Left ventricle myocardium inferior (tissue), 1 donor: ENCODE measurements around the gene ASCL1. TPM values are rescaled to one million over a fixed set of nuclear protein-coding genes. Genes with fewer than 3 reads are reported as not detected.

Experiments used
- DNase-seq: peaks from one replicate; pipeline ENCODE4 v3.0.0-alpha.2; 2020
- H3K27ac ChIP-seq: fragments of 200-600 bp; replicated peaks from 2 replicates; pipeline ENCODE4 v1.8.0; 2021
- H3K27me3 ChIP-seq: fragments of 200-600 bp; 2 replicates; pipeline ENCODE4 v1.8.0; 2021; ENCODE audit warnings: low read depth
- H3K36me3 ChIP-seq: fragments of 200-600 bp; 2 replicates; pipeline ENCODE4 v1.8.0; 2021
- H3K4me1 ChIP-seq: fragments of 200-600 bp; 2 replicates; pipeline ENCODE4 v1.8.0; 2021
- H3K4me3 ChIP-seq: fragments of 200-600 bp; 2 replicates; pipeline ENCODE4 v1.8.0; 2021; ENCODE audit warnings: mild to moderate bottlenecking, moderate library complexity
- H3K9me3 ChIP-seq: fragments of 200-600 bp; replicated peaks from 2 replicates; pipeline ENCODE4 v1.8.0; 2021
- intact Hi-C: fragments of 100-400 bp; cut with micrococcal nuclease; formaldehyde crosslinking; loops from one replicate; pipeline ENCODE4 v1.11.0; 2022
- total RNA-seq: library from RNA; stranded (reverse); fragmentation: NEBNext Ultra II Directional; extraction: Animal tissue kit (Norgen Biotek cat#: 25700); gene quantifications from one replicate; pipeline ENCODE4 v1.2.1, GENCODE V29; 2021
- TF ChIP-seq, protein P1 (sequence below): fragments of 200-600 bp; IDR thresholded peaks from 2 replicates; pipeline ENCODE4 v1.8.0; 2021; ENCODE audit warnings: antibody characterized with exemption, mild to moderate bottlenecking, borderline replicate concordance
- donor health status: DM: no; HTN: yes; CAD: no; lungs with severe emphysema.

Gene ASCL1
- total RNA-seq, 1 donor from 2014 or later = not detected

DNA sequence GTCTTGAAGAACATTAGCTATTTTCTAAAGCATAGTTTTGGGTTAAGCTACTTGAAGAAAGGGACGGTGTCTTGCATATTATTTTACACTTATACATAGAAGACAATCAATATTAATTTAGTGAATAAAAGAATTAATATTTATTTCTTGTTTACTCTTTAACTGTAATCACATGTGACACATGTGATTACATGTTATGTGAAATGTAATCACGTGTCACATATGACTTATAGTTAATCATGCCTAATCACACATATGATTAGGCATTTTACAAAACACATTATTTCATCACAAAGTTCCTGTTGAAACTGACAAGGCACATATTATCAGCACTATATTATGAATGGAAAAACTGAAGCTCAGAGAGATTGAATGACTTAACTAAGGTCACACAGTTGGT, 45.2 kb upstream of the ASCL1 start:
- peaks cover 2% of the 10 kb centered on the region for H3K4me1 ChIP-seq
- no peak for DNase-seq
- H3K4me3 ChIP-seq = no peak overlapping the region
- H3K27me3 ChIP-seq = peaks cover 13% of the 10 kb centered on the region
- TF ChIP-seq, protein P1, sequence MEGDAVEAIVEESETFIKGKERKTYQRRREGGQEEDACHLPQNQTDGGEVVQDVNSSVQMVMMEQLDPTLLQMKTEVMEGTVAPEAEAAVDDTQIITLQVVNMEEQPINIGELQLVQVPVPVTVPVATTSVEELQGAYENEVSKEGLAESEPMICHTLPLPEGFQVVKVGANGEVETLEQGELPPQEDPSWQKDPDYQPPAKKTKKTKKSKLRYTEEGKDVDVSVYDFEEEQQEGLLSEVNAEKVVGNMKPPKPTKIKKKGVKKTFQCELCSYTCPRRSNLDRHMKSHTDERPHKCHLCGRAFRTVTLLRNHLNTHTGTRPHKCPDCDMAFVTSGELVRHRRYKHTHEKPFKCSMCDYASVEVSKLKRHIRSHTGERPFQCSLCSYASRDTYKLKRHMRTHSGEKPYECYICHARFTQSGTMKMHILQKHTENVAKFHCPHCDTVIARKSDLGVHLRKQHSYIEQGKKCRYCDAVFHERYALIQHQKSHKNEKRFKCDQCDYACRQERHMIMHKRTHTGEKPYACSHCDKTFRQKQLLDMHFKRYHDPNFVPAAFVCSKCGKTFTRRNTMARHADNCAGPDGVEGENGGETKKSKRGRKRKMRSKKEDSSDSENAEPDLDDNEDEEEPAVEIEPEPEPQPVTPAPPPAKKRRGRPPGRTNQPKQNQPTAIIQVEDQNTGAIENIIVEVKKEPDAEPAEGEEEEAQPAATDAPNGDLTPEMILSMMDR = no peak
- no peaks in the 10 kb centered on the region for H3K36me3 ChIP-seq
- intact Hi-C loops = no loop called here
- H3K27ac ChIP-seq = no peak overlapping the region
- H3K9me3 ChIP-seq = no peaks in the 10 kb centered on the region

DNA sequence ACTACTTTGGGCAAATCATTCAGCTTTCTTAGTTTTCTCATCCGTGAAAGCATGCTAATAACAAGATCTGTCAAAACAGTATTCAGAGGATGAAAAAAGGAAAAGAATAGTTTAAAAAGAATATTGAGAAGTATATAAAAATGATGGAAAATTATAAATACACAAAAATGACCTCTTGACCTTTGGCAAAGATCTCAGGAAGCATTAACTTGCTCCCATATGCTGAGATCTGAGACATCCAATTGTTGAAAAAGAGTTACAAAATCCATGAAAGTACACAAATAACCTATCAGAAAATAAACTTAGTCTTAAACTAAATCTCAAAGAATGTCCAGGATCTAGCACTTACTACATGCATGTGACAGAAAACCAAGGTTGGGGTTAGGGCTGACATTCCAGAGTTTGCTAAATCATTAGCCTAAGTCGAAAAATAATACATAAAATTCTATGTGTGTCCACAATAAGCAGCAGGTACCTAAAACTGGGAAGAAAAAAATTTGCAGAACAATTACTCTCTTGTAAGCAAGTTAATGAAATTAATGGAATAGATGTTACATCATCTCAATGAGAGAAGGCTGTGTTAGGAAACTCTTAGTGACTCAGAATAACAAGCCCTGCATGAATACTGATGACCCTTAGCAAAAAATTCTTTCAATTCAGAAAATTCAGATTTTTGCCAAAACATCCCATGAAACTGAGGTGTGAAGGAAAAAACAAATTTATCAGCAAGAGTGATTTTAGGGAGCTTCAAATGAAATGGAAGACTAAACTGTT, 43.8 kb upstream of the ASCL1 start:
- Histone ChIP-seq H3K4me1 (peaks cover 6% of the 10 kb centered on the region), H3K27me3 (peaks cover 22% of the 10 kb centered on the region), H3K9me3 (no peaks in the 10 kb centered on the region), H3K36me3 (no peaks in the 10 kb centered on the region), H3K4me3 (no peak overlapping the region), H3K27ac (no peak overlapping the region)
- intact Hi-C loops = no loop called here
- DNase-seq = no peak
- TF ChIP-seq, protein P1 = no peak

DNA sequence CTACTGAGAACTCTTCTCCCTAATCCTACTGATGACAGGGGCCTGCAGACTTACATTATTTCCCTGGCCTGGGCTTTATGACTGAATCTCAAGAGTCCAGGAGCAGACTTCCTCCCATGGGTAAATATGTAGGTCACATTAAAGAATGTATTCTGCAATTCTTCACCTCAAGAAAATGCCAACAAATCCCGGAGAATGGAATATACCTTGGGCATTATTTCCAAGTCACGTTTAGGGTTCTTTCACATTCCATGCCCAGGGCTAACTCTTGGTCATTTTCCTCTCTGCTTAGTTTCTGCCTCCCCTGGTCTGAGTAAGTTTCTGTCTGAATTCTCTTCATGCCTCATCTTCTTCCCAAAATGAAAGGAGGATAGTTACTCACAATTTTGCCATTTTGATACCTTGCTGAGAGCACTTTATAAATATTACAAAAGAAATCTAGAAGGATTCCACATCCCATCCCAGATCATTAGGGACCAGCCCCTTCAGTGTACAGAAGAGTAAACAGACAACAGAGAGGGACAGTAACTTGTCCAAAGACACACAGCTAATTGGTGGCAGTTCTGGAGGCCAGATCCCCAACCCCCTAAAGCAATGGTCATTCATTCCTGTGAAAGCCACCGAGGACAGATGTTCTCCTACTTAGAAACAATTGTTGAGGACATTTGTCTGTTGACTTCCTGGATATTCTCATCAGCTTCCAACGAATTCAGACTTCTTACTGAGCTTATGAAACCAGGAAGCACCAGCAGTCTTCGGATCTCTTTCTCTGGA, 41.0 kb upstream of the ASCL1 start:
- no peak overlapping the region for H3K4me3 ChIP-seq
- intact Hi-C loops = no loop called here
- no peaks in the 10 kb centered on the region for H3K36me3 ChIP-seq
- no peaks in the 10 kb centered on the region for H3K9me3 ChIP-seq
- H3K27ac ChIP-seq = no peak overlapping the region
- no peak for DNase-seq
- TF ChIP-seq, protein P1 = no peak
- H3K4me1 ChIP-seq = peaks cover 6% of the 10 kb centered on the region
- peaks cover 31% of the 10 kb centered on the region for H3K27me3 ChIP-seq

DNA sequence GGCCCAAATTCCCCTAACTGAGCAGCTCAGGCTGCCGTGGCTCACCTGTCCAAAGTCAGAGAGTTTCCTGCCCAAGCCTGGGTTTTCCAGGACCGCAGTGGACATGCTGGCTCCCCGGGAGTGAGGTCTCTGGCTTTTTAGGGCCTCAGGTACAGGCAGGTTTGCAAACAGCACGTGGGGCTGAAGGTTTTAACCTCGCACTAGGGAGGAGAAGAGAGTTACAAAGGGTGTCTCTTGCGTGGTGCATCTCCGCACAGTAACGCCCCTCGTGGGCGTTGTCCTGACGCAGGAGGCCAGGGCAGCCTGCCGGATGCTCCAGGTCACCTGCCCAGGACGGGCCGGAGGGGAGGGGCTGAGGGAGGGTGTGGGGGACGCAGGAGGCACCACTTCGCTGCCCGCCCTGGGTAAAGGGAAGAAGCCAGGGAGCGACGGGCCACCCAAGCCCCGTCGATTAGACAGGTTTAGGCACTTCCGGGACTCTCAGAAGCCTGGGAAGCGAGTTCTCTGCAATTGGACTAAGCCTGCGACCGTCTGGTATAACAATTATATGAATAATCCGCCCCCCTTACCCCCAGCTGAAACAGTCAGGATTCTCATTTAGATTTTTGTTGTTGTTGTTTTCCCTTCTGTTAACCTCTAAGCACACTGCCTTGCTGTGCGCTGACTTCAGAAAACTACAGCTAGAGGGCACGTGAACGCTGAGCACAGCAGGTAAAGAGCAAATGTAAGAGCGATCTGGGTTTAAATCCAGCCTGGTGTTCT, 40.3 kb upstream of the ASCL1 start, which contains the start of gene PAH:
Gene PAH (minus strand): TSS at position 219 of the 762 bp plus-strand sequence. CDS start 114 bp downstream, at position 105.
- intact Hi-C loops = no loop called here
- TF ChIP-seq, protein P1 = no peak
- Histone ChIP-seq H3K36me3 (no peaks in the 10 kb centered on the region), H3K4me3 (peak within 1 kb of the TSS; percentile 48), H3K27me3 (peaks cover 36% of the 10 kb centered on the region), H3K9me3 (no peaks in the 10 kb centered on the region), H3K27ac (no peak within 1 kb of the TSS), H3K4me1 (peaks cover 6% of the 10 kb centered on the region)
- DNase-seq = no peak

DNA sequence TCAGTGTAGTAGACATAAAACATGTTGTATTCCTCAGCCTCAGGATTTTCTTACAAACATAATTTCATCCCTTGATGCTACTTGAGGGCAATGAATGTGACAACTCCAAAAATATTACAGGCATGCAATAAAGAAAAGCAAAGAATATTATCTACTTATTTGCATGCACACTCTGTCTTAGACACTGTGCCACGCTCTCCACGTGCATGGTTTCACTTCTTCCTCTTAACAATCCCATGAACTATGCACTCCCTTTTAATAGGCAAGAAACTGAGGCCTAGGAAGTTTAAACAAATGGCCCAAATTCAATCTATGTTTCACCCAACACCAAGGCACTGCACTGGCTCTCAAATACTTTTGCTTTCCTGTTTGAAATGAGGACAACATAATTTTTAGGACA, 38.6 kb upstream of the ASCL1 start:
- Histone ChIP-seq H3K36me3 (no peaks in the 10 kb centered on the region), H3K27ac (no peak overlapping the region), H3K27me3 (peaks cover 47% of the 10 kb centered on the region), H3K4me1 (peaks cover 6% of the 10 kb centered on the region), H3K9me3 (no peaks in the 10 kb centered on the region), H3K4me3 (no peak overlapping the region)
- DNase-seq = no peak
- TF ChIP-seq, protein P1 = no peak
- intact Hi-C loops = no loop called here
